ENCODE measurements around the gene ASCL1.

Gene ASCL1

GRCh38 chr12:102962986-102963385, 5.5 kb downstream of the ASCL1 start:
- H3K9ac ChIP-seq (ENCODE audit: low read depth, low read length), result no peak overlapping the region
- H3K27me3 ChIP-seq (ENCODE audit: control insufficient read depth, insufficient read depth, low read length), result peaks cover 100% of the 10 kb centered on the region
- H3K4me3 ChIP-seq (ENCODE audit: low read depth, low read length), result no peak overlapping the region
- no peak overlapping the region for H3K27ac ChIP-seq (ENCODE audit: low read depth, low read length)
- peaks cover 7% of the 10 kb centered on the region; the same call in 1 of the 2 replicates for H3K9me3 ChIP-seq (ENCODE audit: control insufficient read depth, insufficient read depth, low read length)
- no peaks in the 10 kb centered on the region for H3K36me3 ChIP-seq (ENCODE audit: control insufficient read depth, insufficient read depth, low read length)
- peaks cover 38% of the 10 kb centered on the region for H3K4me1 ChIP-seq (ENCODE audit: control insufficient read depth, insufficient read depth, low read length)

- Histone ChIP-seq H3K9me3 (ENCODE audit: control insufficient read depth, insufficient read depth, low read length) (peaks cover 7% of the 10 kb centered on the region; the same call in 1 of the 2 replicates), H3K9ac (ENCODE audit: low read depth, low read length) (no peak overlapping the region), H3K4me3 (ENCODE audit: low read depth, low read length) (no peak overlapping the region), H3K27me3 (ENCODE audit: control insufficient read depth, insufficient read depth, low read length) (peaks cover 100% of the 10 kb centered on the region), H3K4me1 (ENCODE audit: control insufficient read depth, insufficient read depth, low read length) (peaks cover 38% of the 10 kb centered on the region), H3K36me3 (ENCODE audit: control insufficient read depth, insufficient read depth, low read length) (no peaks in the 10 kb centered on the region), H3K27ac (ENCODE audit: low read depth, low read length) (no peak overlapping the region)
These were observed 6.3 kb downstream of the ASCL1 start for GRCh38 chr12:102963796-102964195.

- Histone ChIP-seq H3K4me3 (ENCODE audit: low read depth, low read length) (peak overlapping the region; percentile 50), H3K27ac (ENCODE audit: low read depth, low read length) (no peak overlapping the region), H3K9ac (ENCODE audit: low read depth, low read length) (no peak overlapping the region), H3K27me3 (ENCODE audit: control insufficient read depth, insufficient read depth, low read length) (peaks cover 98% of the 10 kb centered on the region), H3K36me3 (ENCODE audit: control insufficient read depth, insufficient read depth, low read length) (no peaks in the 10 kb centered on the region), H3K9me3 (ENCODE audit: control insufficient read depth, insufficient read depth, low read length) (peaks cover 7% of the 10 kb centered on the region; the same call in 1 of the 2 replicates), H3K4me1 (ENCODE audit: control insufficient read depth, insufficient read depth, low read length) (peaks cover 34% of the 10 kb centered on the region)
These were observed 7.4 kb downstream of the ASCL1 start for GRCh38 chr12:102964872-102965271.

GRCh38 chr12:102965281-102966155, 8.0 kb downstream of the ASCL1 start:
- peaks cover 97% of the 10 kb centered on the region for H3K27me3 ChIP-seq (ENCODE audit: control insufficient read depth, insufficient read depth, low read length)
- H3K9ac ChIP-seq (ENCODE audit: low read depth, low read length), result no peak overlapping the region
- H3K36me3 ChIP-seq (ENCODE audit: control insufficient read depth, insufficient read depth, low read length), result no peaks in the 10 kb centered on the region
- H3K4me1 ChIP-seq (ENCODE audit: control insufficient read depth, insufficient read depth, low read length), result peaks cover 34% of the 10 kb centered on the region
- H3K4me3 ChIP-seq (ENCODE audit: low read depth, low read length), result peak overlapping the region; percentile 50
- no peak overlapping the region for H3K27ac ChIP-seq (ENCODE audit: low read depth, low read length)
- peaks cover 7% of the 10 kb centered on the region; the same call in 1 of the 2 replicates for H3K9me3 ChIP-seq (ENCODE audit: control insufficient read depth, insufficient read depth, low read length)

- Histone ChIP-seq H3K27ac (ENCODE audit: low read depth, low read length) (no peak overlapping the region), H3K36me3 (ENCODE audit: control insufficient read depth, insufficient read depth, low read length) (no peaks in the 10 kb centered on the region), H3K4me1 (ENCODE audit: control insufficient read depth, insufficient read depth, low read length) (peaks cover 32% of the 10 kb centered on the region), H3K9me3 (ENCODE audit: control insufficient read depth, insufficient read depth, low read length) (peaks cover 7% of the 10 kb centered on the region; the same call in 1 of the 2 replicates), H3K27me3 (ENCODE audit: control insufficient read depth, insufficient read depth, low read length) (peaks cover 95% of the 10 kb centered on the region), H3K9ac (ENCODE audit: low read depth, low read length) (no peak overlapping the region), H3K4me3 (ENCODE audit: low read depth, low read length) (no peak overlapping the region)
These were observed 8.9 kb downstream of the ASCL1 start for GRCh38 chr12:102966200-102966863.

GRCh38 chr12:102970780-102971179, 13.3 kb downstream of the ASCL1 start:
- Histone ChIP-seq H3K36me3 (ENCODE audit: control insufficient read depth, insufficient read depth, low read length) (no peaks in the 10 kb centered on the region), H3K4me1 (ENCODE audit: control insufficient read depth, insufficient read depth, low read length) (peaks cover 10% of the 10 kb centered on the region; the same call in 1 of the 2 replicates), H3K27ac (ENCODE audit: low read depth, low read length) (no peak overlapping the region), H3K4me3 (ENCODE audit: low read depth, low read length) (no peak overlapping the region), H3K27me3 (ENCODE audit: control insufficient read depth, insufficient read depth, low read length) (peaks cover 53% of the 10 kb centered on the region), H3K9me3 (ENCODE audit: control insufficient read depth, insufficient read depth, low read length) (no peaks in the 10 kb centered on the region), H3K9ac (ENCODE audit: low read depth, low read length) (no peak overlapping the region)

GRCh38 chr12:102971227-102971626, 13.8 kb downstream of the ASCL1 start:
- H3K4me1 ChIP-seq (ENCODE audit: control insufficient read depth, insufficient read depth, low read length), result peaks cover 5% of the 10 kb centered on the region; the same call in 1 of the 2 replicates
- H3K36me3 ChIP-seq (ENCODE audit: control insufficient read depth, insufficient read depth, low read length), result no peaks in the 10 kb centered on the region
- H3K9me3 ChIP-seq (ENCODE audit: control insufficient read depth, insufficient read depth, low read length), result no peaks in the 10 kb centered on the region
- no peak overlapping the region for H3K27ac ChIP-seq (ENCODE audit: low read depth, low read length)
- H3K27me3 ChIP-seq (ENCODE audit: control insufficient read depth, insufficient read depth, low read length), result peaks cover 48% of the 10 kb centered on the region
- no peak overlapping the region for H3K4me3 ChIP-seq (ENCODE audit: low read depth, low read length)
- no peak overlapping the region for H3K9ac ChIP-seq (ENCODE audit: low read depth, low read length)

GRCh38 chr12:102973583-102973982, 16.1 kb downstream of the ASCL1 start:
- H3K27ac ChIP-seq (ENCODE audit: low read depth, low read length), result no peak overlapping the region
- no peak overlapping the region for H3K4me3 ChIP-seq (ENCODE audit: low read depth, low read length)
- H3K9me3 ChIP-seq (ENCODE audit: control insufficient read depth, insufficient read depth, low read length), result no peaks in the 10 kb centered on the region
- H3K9ac ChIP-seq (ENCODE audit: low read depth, low read length), result no peak overlapping the region
- H3K27me3 ChIP-seq (ENCODE audit: control insufficient read depth, insufficient read depth, low read length), result peaks cover 25% of the 10 kb centered on the region
- no peaks in the 10 kb centered on the region for H3K36me3 ChIP-seq (ENCODE audit: control insufficient read depth, insufficient read depth, low read length)
- H3K4me1 ChIP-seq (ENCODE audit: control insufficient read depth, insufficient read depth, low read length), result no peaks in the 10 kb centered on the region

GRCh38 chr12:102976609-102977280, 19.3 kb downstream of the ASCL1 start:
- Histone ChIP-seq H3K27ac (ENCODE audit: low read depth, low read length) (no peak overlapping the region), H3K4me1 (ENCODE audit: control insufficient read depth, insufficient read depth, low read length) (no peaks in the 10 kb centered on the region), H3K27me3 (ENCODE audit: control insufficient read depth, insufficient read depth, low read length) (peaks cover 2% of the 10 kb centered on the region; the same call in 1 of the 2 replicates), H3K9ac (ENCODE audit: low read depth, low read length) (no peak overlapping the region), H3K4me3 (ENCODE audit: low read depth, low read length) (no peak overlapping the region), H3K9me3 (ENCODE audit: control insufficient read depth, insufficient read depth, low read length) (no peaks in the 10 kb centered on the region), H3K36me3 (ENCODE audit: control insufficient read depth, insufficient read depth, low read length) (no peaks in the 10 kb centered on the region)

GRCh38 chr12:102977945-102978706, 20.7 kb downstream of the ASCL1 start:
- H3K9ac ChIP-seq (ENCODE audit: low read depth, low read length), result no peak overlapping the region
- H3K4me1 ChIP-seq (ENCODE audit: control insufficient read depth, insufficient read depth, low read length), result no peaks in the 10 kb centered on the region
- no peak overlapping the region for H3K27ac ChIP-seq (ENCODE audit: low read depth, low read length)
- H3K4me3 ChIP-seq (ENCODE audit: low read depth, low read length), result no peak overlapping the region
- no peaks in the 10 kb centered on the region; the same call in 1 of the 2 replicates for H3K27me3 ChIP-seq (ENCODE audit: control insufficient read depth, insufficient read depth, low read length)
- H3K9me3 ChIP-seq (ENCODE audit: control insufficient read depth, insufficient read depth, low read length), result no peaks in the 10 kb centered on the region
- H3K36me3 ChIP-seq (ENCODE audit: control insufficient read depth, insufficient read depth, low read length), result no peaks in the 10 kb centered on the region
